K562 (cell line): ENCODE measurements around the gene ZNF516. TPM values are rescaled to one million over a fixed set of nuclear protein-coding genes. Genes with fewer than 3 reads are reported as not detected.

Experiments
- ATAC-seq: fragments of 200-7000 bp; cut with Tn5 transposase; 3 replicates; pipeline ENCODE4 v1.9.1; 2020; ENCODE audit warnings: moderate library complexity
- BruUV-seq: library from RNA; stranded (reverse); fragments of 400-500 nt; replicated peaks from 2 replicates; lab custom pipeline; 2021; lab: Mats Ljungman, UMichigan
- CTCF ChIA-PET: fragments of 300-600 bp; formaldehyde crosslinking; extraction: SDS; loops from one replicate; lab custom pipeline; 2021; ENCODE audit warnings: low intra/inter-chr PET ratio; lab: Yijun Ruan, JAX
- POLR2A ChIA-PET: fragments of 300-600, 350-650 bp; sonication (Branson Sonifier 250); formaldehyde crosslinking; extraction: SDS; loops from one replicate; lab custom pipeline; 2021; ENCODE audit warnings: antibody characterized with exemption, inconsistent platforms; lab: Yijun Ruan, JAX
- DNase-seq, 4 experiments: peaks; one replicate each; pipeline versions ENCODE4 v3.0.0 to v3.0.0-alpha.2; 2011 to 2018; ENCODE audit warnings: low spot score in 3 of 4, mixed read lengths in 3 of 4; ENCODE audit errors: extremely low read depth in 1 of 4
- FAIRE-seq: peaks from 2 replicates; lab custom pipeline; 2011; peaks lifted over from hg19 to GRCh38; lab: Jason Lieb, UNC
- H2AFZ ChIP-seq: 2 replicates; pipeline ENCODE4 v1.6.0; 2011; ENCODE audit warnings: low read depth, low read length, control low read depth, inconsistent platforms
- H3K27ac ChIP-seq: fragments of 200-600 bp; 3 replicates; pipeline ENCODE4 v1.8.0; 2011; ENCODE audit warnings: low read depth, mild to moderate bottlenecking, control low read depth, inconsistent platforms, low read length, moderate library complexity, mixed read lengths; ENCODE audit errors: extremely low read depth
- H3K27me3 ChIP-seq, 2 experiments: fragments of 300-600 bp in 1 of 2; 2 replicates in 1 of 2; 3 replicates in 1 of 2; pipeline versions ENCODE4 v1.6.0 to v1.8.0; 2011; ENCODE audit warnings: inconsistent platforms in 2 of 2, low read length in 2 of 2, mild to moderate bottlenecking in 1 of 2, mixed read lengths in 1 of 2, moderate library complexity in 1 of 2; ENCODE audit not compliant: control insufficient read depth in 2 of 2, insufficient read depth in 2 of 2
- H3K36me3 ChIP-seq: fragments of 300-600 bp; 3 replicates; pipeline ENCODE4 v1.8.0; 2011; ENCODE audit warnings: mild to moderate bottlenecking, low read length, inconsistent platforms; ENCODE audit not compliant: control insufficient read depth, insufficient read depth
- H3K4me1 ChIP-seq, 2 experiments: fragments of 200-600 bp in 1 of 2; replicated peaks in 1 of 2; 2 replicates in 1 of 2; 3 replicates in 1 of 2; pipeline versions ENCODE4 v1.5.1 to v1.8.0; 2011; ENCODE audit warnings: inconsistent platforms in 2 of 2, low read length in 2 of 2, mild to moderate bottlenecking in 1 of 2, mixed read lengths in 1 of 2, moderate library complexity in 1 of 2; ENCODE audit not compliant: control insufficient read depth in 2 of 2, insufficient read depth in 2 of 2
- H3K4me2 ChIP-seq: 2 replicates; pipeline ENCODE4 v1.6.1; 2011; ENCODE audit warnings: low read length, control low read depth, inconsistent platforms, mixed read lengths; ENCODE audit not compliant: insufficient read depth
- H3K4me3 ChIP-seq: fragments of 200-600 bp; sonication (generic), shearing (Covaris generic); 2 replicates; pipeline ENCODE4 v1.5.1; 2016; ENCODE audit warnings: control low read depth, inconsistent platforms
- H3K79me2 ChIP-seq: fragments of 200-600 bp; 3 replicates; pipeline ENCODE4 v1.8.0; 2011; ENCODE audit warnings: low read length, inconsistent platforms; ENCODE audit not compliant: control insufficient read depth, insufficient read depth
- H3K9ac ChIP-seq, 2 experiments: 2 replicates each; pipeline versions ENCODE4 v1.6.0 to v1.6.1; 2011; ENCODE audit warnings: low read depth in 2 of 2, low read length in 2 of 2, control low read depth in 1 of 2, inconsistent platforms in 1 of 2, mild to moderate bottlenecking in 1 of 2, mixed read lengths in 1 of 2; ENCODE audit not compliant: insufficient read depth in 1 of 2
- H3K9me1 ChIP-seq: one replicate; pipeline ENCODE4 v1.6.0; 2011; ENCODE audit warnings: inconsistent platforms, mild to moderate bottlenecking, low read length, moderate library complexity; ENCODE audit not compliant: control insufficient read depth, insufficient read depth
- H3K9me3 ChIP-seq: replicated peaks from 2 replicates; pipeline ENCODE4 v1.5.1; 2011; ENCODE audit warnings: low read depth, low read length, inconsistent platforms; ENCODE audit not compliant: control insufficient read depth, insufficient read depth
- H4K20me1 ChIP-seq: replicated peaks from 2 replicates; pipeline ENCODE4 v1.6.1; 2011; ENCODE audit warnings: low read length, inconsistent platforms, mixed read lengths; ENCODE audit not compliant: control insufficient read depth, insufficient read depth
- CBX3 ChIP-seq, 2 experiments: IDR thresholded peaks; 1 replicate in 1 of 2; 2 replicates in 1 of 2; pipeline ENCODE4 v1.6.1; 2012; ENCODE audit warnings: inconsistent platforms in 2 of 2, low read length in 2 of 2, borderline replicate concordance in 1 of 2, control low read depth in 1 of 2
- ELF1 ChIP-seq: fragments of 200-800 bp; sonication (Bioruptor generic); IDR thresholded peaks from 2 replicates; pipeline ENCODE4 v1.6.1; 2016; ENCODE audit warnings: missing genetic modification characterization, missing compliant biosample characterization
- FOS ChIP-seq: IDR thresholded peaks from 3 replicates; pipeline ENCODE4 v1.6.1; 2011; ENCODE audit not compliant: insufficient read length; ENCODE audit errors: extremely low read depth
- GTF2A2 ChIP-seq: IDR thresholded peaks from 2 replicates; pipeline ENCODE4 v1.6.1; 2016; ENCODE audit warnings: mild to moderate bottlenecking, missing genetic modification characterization, missing compliant biosample characterization
- KLF6 ChIP-seq: fragments of 250-450 bp; sonication (Bioruptor Pico); IDR thresholded peaks from 2 replicates; pipeline ENCODE4 v1.4.0; 2020; ENCODE audit warnings: mild to moderate bottlenecking, moderate library complexity, borderline replicate concordance
- MCM5 ChIP-seq: fragments of 450-650 bp; IDR thresholded peaks from 2 replicates; pipeline ENCODE4 v1.6.1; 2016; ENCODE audit warnings: low read depth
- SPI1 ChIP-seq: IDR thresholded peaks from 2 replicates; pipeline ENCODE4 v1.6.1; 2011; ENCODE audit warnings: low read depth, low read length, control low read depth, borderline replicate concordance
- WHSC1 ChIP-seq: IDR thresholded peaks from one replicate; pipeline ENCODE4 v1.6.1; 2012; ENCODE audit warnings: low read length, control low read depth, inconsistent platforms
- ZNF140 ChIP-seq: fragments of 250-450 bp; sonication (Bioruptor Pico); IDR thresholded peaks from 2 replicates; pipeline ENCODE4 v1.8.0; 2021; ENCODE audit warnings: moderate library complexity, mild to moderate bottlenecking, inconsistent platforms
- ZNF143 ChIP-seq: sonication (generic); formaldehyde crosslinking; IDR thresholded peaks from 2 replicates; pipeline ENCODE4 v1.9.0; 2022; ENCODE audit warnings: mild to moderate bottlenecking, missing genetic modification reagents
- ZNF282 ChIP-seq: sonication (generic); formaldehyde crosslinking; IDR thresholded peaks from 2 replicates; pipeline ENCODE4 v1.8.1; 2023; ENCODE audit warnings: missing genetic modification reagents
- ZNF717 ChIP-seq: fragments of 250-450 bp; sonication (Bioruptor Pico); IDR thresholded peaks from 2 replicates; pipeline ENCODE4 v1.5.0; 2021
- ZNF79 ChIP-seq: fragments of 250-450 bp; sonication (Bioruptor Pico); IDR thresholded peaks from 2 replicates; pipeline ENCODE4 v1.4.0; 2020; ENCODE audit warnings: low read depth, mild to moderate bottlenecking, moderate library complexity
- WGBS: fragments of 100-300 bp; shearing (Covaris generic); methylation state at CpG from one replicate; pipeline ENCODE4 v1.1.6; 2016; ENCODE audit warnings: low coverage, mixed read lengths; ENCODE audit not compliant: insufficient coverage; ENCODE audit errors: missing lambda C conversion rate; 5-methylcytosine and 5-hydroxymethylcytosine counted together
- in situ Hi-C: fragments of 300-500 bp; cut with MboI; formaldehyde crosslinking; loops from 4 replicates; pipeline ENCODE4 v1.15.0; 2018; ENCODE audit warnings: inconsistent platforms, mixed read lengths
- intact Hi-C: fragments of 100-400 bp; cut with micrococcal nuclease; formaldehyde crosslinking; loops from 2 replicates; pipeline ENCODE4 v1.14.2; 2022
- polyA plus RNA-seq, 8 experiments: library from polyadenylated mRNA; depleted of rRNA in 4 of 8; stranded (reverse) in 5 of 8; unstranded in 3 of 8; fragments of >200 nt; fragmentation: Nextera tagmentation in 2 of 8; fragmentation: Illumina TruSeq in 1 of 8; extraction: Ambion mirVana in 2 of 8; extraction: Trizol in 1 of 8; gene quantifications; 2 replicates each; pipeline versions ENCODE4 v1.2.1 to v1.2.3, GENCODE V29; 2011 to 2014; ENCODE audit warnings: inconsistent platforms in 1 of 8, missing spikeins in 1 of 8
- total RNA-seq, 7 experiments: library from RNA; depleted of rRNA in 6 of 7; stranded (reverse); fragments of >200 nt in 6 of 7; fragmentation: Illumina TruSeq in 2 of 7; extraction: Trizol in 2 of 7; gene quantifications; 2 replicates each; pipeline versions ENCODE4 v1.2.1 to v1.2.3, GENCODE V29; 2011 to 2021; ENCODE audit warnings: low replicate concordance in 1 of 7
- TF ChIP-seq, protein P1 (sequence below): IDR thresholded peaks from 2 replicates; pipeline ENCODE4 v1.6.1; 2011; ENCODE audit warnings: borderline replicate concordance, low read depth, mild to moderate bottlenecking, moderate library complexity, low read length; ENCODE audit not compliant: insufficient read depth, poor library complexity, severe bottlenecking
- TF ChIP-seq, protein P2 (sequence below): fragments of 450-650 bp; formaldehyde crosslinking; IDR thresholded peaks from 2 replicates; pipeline ENCODE4 v1.4.0; 2020; ENCODE audit warnings: mild to moderate bottlenecking, moderate library complexity

Gene ZNF516
- total and polyA plus RNA-seq, 9 of the 15 experiments (the other 6 are each of a cell fraction or from before 2014, with no cell fraction given) = 0.04 to 0.20 (median 0.08) TPM; not detected in 3

DNA sequence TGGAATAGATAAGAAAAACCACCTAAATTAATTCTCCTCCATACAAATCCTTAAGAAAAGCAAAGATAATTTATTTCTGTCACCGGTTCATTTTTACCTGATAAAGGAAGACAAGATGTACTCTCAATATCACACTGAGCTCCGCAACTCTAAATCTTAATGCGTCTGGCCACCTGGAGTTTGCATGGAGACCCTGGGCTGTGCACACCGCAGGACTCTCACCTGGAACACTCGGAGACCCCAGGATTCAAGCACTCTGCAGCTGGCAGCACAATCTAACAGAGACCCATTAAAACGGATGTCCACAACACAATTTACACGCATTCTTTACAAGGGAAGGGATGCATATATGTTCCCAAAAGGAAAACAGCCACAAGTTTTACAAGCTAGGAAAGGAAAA lies 72.2 kb downstream of the ZNF516 start:
- Histone ChIP-seq H3K9me3 (no peaks in the 10 kb centered on the region), H3K4me2 (no peak overlapping the region), H3K27ac (no peak overlapping the region), H3K79me2 (no peaks in the 10 kb centered on the region), H3K4me3 (no peak overlapping the region), H3K9me1 (no peaks in the 10 kb centered on the region), H3K4me1 (no peaks in the 10 kb centered on the region), H4K20me1 (no peaks in the 10 kb centered on the region; the same call in 1 of the 2 replicates), H3K9ac (no peak overlapping the region), H3K36me3 (no peaks in the 10 kb centered on the region), H2AFZ (no peak overlapping the region), H3K27me3 (peaks cover 0 to 9% of the 10 kb centered on the region in 2 experiments; a peak in 2 of 5 replicates)
- CTCF ChIA-PET = no interaction called here
- BruUV-seq = no TSS peak
- POLR2A ChIA-PET = no interaction called here
- intact Hi-C loops = no loop called here
- no peak for ATAC-seq
- no peak for FAIRE-seq
- no peak for DNase-seq
- WGBS = 0% methylated on average over 7 of the region's 7 CpGs
- no peak for TF ChIP-seq SPI1
- TF ChIP-seq ZNF79 (CRISPR knock-in tag) = no peak
- TF ChIP-seq CBX3 (IDR thresholded peaks at IDR 0.05; ENCODE audit: borderline replicate concordance in 1 of 2, low read length in 2 of 2) = no peak
- TF ChIP-seq, protein P1, sequence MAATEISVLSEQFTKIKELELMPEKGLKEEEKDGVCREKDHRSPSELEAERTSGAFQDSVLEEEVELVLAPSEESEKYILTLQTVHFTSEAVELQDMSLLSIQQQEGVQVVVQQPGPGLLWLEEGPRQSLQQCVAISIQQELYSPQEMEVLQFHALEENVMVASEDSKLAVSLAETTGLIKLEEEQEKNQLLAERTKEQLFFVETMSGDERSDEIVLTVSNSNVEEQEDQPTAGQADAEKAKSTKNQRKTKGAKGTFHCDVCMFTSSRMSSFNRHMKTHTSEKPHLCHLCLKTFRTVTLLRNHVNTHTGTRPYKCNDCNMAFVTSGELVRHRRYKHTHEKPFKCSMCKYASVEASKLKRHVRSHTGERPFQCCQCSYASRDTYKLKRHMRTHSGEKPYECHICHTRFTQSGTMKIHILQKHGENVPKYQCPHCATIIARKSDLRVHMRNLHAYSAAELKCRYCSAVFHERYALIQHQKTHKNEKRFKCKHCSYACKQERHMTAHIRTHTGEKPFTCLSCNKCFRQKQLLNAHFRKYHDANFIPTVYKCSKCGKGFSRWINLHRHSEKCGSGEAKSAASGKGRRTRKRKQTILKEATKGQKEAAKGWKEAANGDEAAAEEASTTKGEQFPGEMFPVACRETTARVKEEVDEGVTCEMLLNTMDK = no peak
- no peak for TF ChIP-seq ZNF143 (CRISPR knock-in tag)
- TF ChIP-seq MCM5 = no peak
- no peak for TF ChIP-seq GTF2A2
- TF ChIP-seq FOS = no peak
- TF ChIP-seq WHSC1 = no peak
- TF ChIP-seq ZNF717 = no peak
- TF ChIP-seq ELF1 = no peak
- TF ChIP-seq, protein P2, sequence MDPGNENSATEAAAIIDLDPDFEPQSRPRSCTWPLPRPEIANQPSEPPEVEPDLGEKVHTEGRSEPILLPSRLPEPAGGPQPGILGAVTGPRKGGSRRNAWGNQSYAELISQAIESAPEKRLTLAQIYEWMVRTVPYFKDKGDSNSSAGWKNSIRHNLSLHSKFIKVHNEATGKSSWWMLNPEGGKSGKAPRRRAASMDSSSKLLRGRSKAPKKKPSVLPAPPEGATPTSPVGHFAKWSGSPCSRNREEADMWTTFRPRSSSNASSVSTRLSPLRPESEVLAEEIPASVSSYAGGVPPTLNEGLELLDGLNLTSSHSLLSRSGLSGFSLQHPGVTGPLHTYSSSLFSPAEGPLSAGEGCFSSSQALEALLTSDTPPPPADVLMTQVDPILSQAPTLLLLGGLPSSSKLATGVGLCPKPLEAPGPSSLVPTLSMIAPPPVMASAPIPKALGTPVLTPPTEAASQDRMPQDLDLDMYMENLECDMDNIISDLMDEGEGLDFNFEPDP = no peak
- TF ChIP-seq KLF6 = no peak
- no peak for TF ChIP-seq ZNF140 (CRISPR knock-in tag)
- TF ChIP-seq ZNF282 = no peak
- in situ Hi-C loops = no loop called here
